Adipocyte (in vitro differentiated cells): ENCODE data around the gene IFT43.

ENCODE experiments used
- DNase-seq: peaks from one replicate; pipeline ENCODE4 v3.0.0-alpha.2; 2015; ENCODE audit warnings: low read depth
- H3K27me3 ChIP-seq: replicated peaks from 2 replicates; pipeline ENCODE4 v1.7.0; 2013; ENCODE audit warnings: mild to moderate bottlenecking, low read length, moderate library complexity; ENCODE audit not compliant: control insufficient read depth, insufficient read depth
- H3K36me3 ChIP-seq: 2 replicates; pipeline ENCODE4 v1.7.0; 2013; ENCODE audit warnings: low read length, mild to moderate bottlenecking, moderate library complexity; ENCODE audit not compliant: control insufficient read depth, insufficient read depth, severe bottlenecking
- H3K4me1 ChIP-seq: 2 replicates; pipeline ENCODE4 v1.7.0; 2013; ENCODE audit warnings: mild to moderate bottlenecking, low read length, moderate library complexity; ENCODE audit not compliant: control insufficient read depth, insufficient read depth
- H3K4me3 ChIP-seq: 2 replicates; pipeline ENCODE4 v1.7.0; 2013; ENCODE audit warnings: mild to moderate bottlenecking, low read length, moderate library complexity
- H3K9ac ChIP-seq: 2 replicates; pipeline ENCODE4 v1.7.0; 2013; ENCODE audit warnings: mild to moderate bottlenecking, low read length, moderate library complexity
- H3K9me3 ChIP-seq: 2 replicates; pipeline ENCODE4 v1.7.0; 2013; ENCODE audit warnings: mild to moderate bottlenecking, low read length, moderate library complexity; ENCODE audit not compliant: control insufficient read depth

IFT43 gene

GRCh38 chr14:75981426-75982265 lies 3.9 kb upstream of the IFT43 start, which contains the start of gene TGFB3:
Gene TGFB3, minus strand, starts transcription at chr14:75981995. Its CDS starts 1,102 bp downstream, at chr14:75980893.
- Histone ChIP-seq H3K4me3 (peak within 1 kb of the TSS; percentile 83), H3K4me1 (peaks cover 44% of the 10 kb centered on the region), H3K9me3 (no peaks in the 10 kb centered on the region), H3K27me3 (no peaks in the 10 kb centered on the region), H3K9ac (peak within 1 kb of the TSS; percentile 83), H3K36me3 (no peaks in the 10 kb centered on the region)
- DNase-seq: peak; percentile 92

DNA sequence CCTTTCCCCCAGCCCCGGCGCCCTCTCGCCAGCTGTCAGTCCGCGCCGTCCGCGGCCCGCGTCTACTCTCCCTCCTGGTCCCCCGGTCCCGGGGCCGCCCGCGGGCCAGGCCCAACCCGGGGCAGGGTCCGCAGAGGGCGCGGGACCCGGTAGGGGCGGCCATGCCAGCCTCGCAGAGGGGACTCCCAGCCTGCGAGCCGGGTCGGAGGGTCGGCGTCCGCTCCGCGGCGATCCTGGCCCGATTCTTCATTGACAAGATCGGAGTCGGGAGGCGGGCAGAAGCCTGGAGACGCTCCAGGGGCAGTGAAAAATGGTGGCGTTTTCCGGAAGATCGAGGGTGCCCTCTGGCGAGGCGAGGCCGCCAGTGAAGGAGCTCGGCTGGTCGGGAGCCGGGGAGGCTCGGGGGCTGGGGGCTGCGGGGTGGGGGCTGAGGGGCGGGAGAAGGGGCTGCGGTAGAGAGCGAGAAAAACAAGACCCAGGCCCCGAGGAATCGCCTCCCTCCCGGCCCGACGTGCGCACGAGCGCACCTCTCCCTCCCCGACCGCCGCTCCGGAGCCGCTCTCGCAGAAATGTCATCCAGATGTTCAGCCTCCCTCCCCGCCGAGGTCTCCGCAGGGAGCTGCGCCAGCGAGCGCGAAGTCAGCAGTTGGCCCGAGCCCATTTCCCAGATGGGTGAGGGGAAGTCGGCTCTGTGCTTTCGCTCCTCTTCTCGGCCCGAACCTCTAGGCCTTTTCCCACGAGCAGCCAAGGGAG lies 3.1 kb upstream of the IFT43 start:
- peak overlapping the region; percentile 83 for H3K4me3 ChIP-seq
- H3K27me3 ChIP-seq: no peaks in the 10 kb centered on the region
- peaks cover 47% of the 10 kb centered on the region for H3K4me1 ChIP-seq
- DNase-seq: peak; percentile 93
- H3K9me3 ChIP-seq: no peaks in the 10 kb centered on the region
- no peaks in the 10 kb centered on the region for H3K36me3 ChIP-seq
- peak overlapping the region; percentile 83 for H3K9ac ChIP-seq

DNA sequence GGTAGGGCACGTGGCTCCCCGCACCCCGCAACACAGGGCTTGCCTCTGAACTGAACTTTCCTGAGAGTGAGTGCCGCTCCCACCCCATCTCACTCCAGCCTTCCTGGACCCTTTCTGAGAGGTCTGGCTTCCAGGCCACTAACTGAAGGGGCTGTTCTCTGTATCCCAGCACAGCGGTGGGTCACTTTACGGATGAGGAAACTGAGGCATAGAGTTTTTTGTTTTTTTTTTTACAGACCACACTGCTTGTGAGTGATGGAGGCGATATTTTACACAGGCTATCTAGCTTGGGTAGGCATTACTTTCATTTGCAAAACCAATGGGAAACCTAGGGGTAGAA lies 2.6 kb upstream of the IFT43 start:
- Histone ChIP-seq H3K4me3 (peak overlapping the region; percentile 74), H3K36me3 (no peaks in the 10 kb centered on the region), H3K4me1 (peaks cover 43% of the 10 kb centered on the region), H3K9me3 (no peaks in the 10 kb centered on the region), H3K27me3 (no peaks in the 10 kb centered on the region), H3K9ac (peak overlapping the region; percentile 73)
- DNase-seq: no peak

GRCh38 chr14:75984674-75985073 lies 889 bp upstream of the IFT43 start:
- H3K27me3 ChIP-seq: no peaks in the 10 kb centered on the region

GRCh38 chr14:75986439-75986765 lies 839 bp downstream of the IFT43 start:
- no peaks in the 10 kb centered on the region for H3K27me3 ChIP-seq
- peak overlapping the region; percentile 95 for H3K4me3 ChIP-seq
- H3K36me3 ChIP-seq: peaks cover 7% of the 10 kb centered on the region
- H3K9ac ChIP-seq: peak overlapping the region; percentile 93
- H3K4me1 ChIP-seq: peaks cover 31% of the 10 kb centered on the region
- no peak for DNase-seq
- H3K9me3 ChIP-seq: no peaks in the 10 kb centered on the region

More at GRCh38 chr14:75984674-75985073, 889 bp upstream of the IFT43 start:
- H3K4me1 ChIP-seq: peaks cover 46% of the 10 kb centered on the region
- H3K9ac ChIP-seq: no peak overlapping the region
- H3K4me3 ChIP-seq: no peak overlapping the region
- no peak for DNase-seq
- H3K36me3 ChIP-seq: peaks cover 1% of the 10 kb centered on the region
- no peaks in the 10 kb centered on the region for H3K9me3 ChIP-seq

DNA sequence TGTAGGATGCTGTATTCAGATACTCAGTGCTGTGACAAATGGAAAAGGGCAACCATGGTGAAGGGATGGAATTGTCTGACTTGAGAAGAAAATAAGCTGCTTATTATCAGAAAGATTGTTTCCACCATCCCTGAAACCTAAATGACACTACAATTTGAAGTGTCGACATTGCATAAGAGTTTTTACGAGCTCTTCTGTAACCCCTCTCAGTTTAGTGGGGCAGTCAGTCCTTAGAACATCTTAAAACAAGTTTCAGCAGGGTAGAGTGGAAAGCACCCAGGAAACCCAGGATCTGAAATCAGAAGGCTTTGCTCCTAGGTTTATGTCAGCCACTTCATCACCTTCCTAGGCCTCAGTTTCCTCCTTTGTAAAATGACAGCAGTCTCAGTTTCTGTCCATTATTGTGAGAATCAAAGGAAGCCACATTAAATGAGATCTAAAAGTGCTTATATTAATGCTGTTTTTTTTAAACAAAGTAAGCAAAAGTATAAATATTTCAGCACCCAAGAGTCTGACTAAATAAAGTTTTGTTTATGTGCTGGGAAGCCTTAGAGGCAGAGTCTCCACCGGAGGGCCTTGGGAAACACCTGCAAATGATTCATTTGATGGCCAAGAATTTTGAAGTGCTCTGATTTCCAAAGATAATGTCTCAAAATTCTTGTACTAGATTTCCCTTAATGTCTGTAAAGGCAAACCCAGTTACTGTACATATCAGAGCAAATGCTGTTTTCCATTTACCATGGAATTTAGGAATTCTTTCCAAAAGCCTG lies 1.8 kb downstream of the IFT43 start:
- no peak overlapping the region for H3K9ac ChIP-seq
- H3K36me3 ChIP-seq: peaks cover 7% of the 10 kb centered on the region
- no peaks in the 10 kb centered on the region for H3K9me3 ChIP-seq
- no peaks in the 10 kb centered on the region for H3K27me3 ChIP-seq
- H3K4me3 ChIP-seq: no peak overlapping the region
- H3K4me1 ChIP-seq: peaks cover 38% of the 10 kb centered on the region
- DNase-seq: no peak

- no peaks in the 10 kb centered on the region for H3K9me3 ChIP-seq
- peaks cover 7% of the 10 kb centered on the region for H3K36me3 ChIP-seq
- peak overlapping the region; percentile 18 for H3K9ac ChIP-seq
- peak overlapping the region; percentile 34 for H3K4me3 ChIP-seq
- peaks cover 38% of the 10 kb centered on the region for H3K4me1 ChIP-seq
- DNase-seq: no peak
- H3K27me3 ChIP-seq: no peaks in the 10 kb centered on the region
Observed at GRCh38 chr14:75989134-75989533, 3.6 kb downstream of the IFT43 start.

DNA sequence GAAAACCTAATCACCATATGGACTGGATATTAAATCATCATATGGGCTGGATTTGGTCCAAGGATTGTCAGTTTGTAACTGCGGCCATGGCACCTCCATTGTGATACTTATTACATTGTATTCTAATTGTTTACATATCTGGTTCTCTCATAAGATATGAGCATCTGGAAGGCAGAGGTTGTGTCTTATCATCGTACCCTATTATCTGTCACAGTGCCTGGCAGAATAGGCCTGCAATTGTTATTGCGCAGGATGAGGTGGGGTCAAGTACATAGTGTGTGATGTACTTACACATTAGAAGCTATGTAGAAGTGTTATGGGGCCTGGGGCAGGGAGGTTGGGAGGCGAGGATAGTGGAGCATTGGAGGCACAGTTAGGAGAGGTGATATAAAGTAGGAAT lies 4.7 kb downstream of the IFT43 start:
- Histone ChIP-seq H3K4me1 (peaks cover 50% of the 10 kb centered on the region), H3K36me3 (peaks cover 7% of the 10 kb centered on the region), H3K4me3 (no peak overlapping the region), H3K9ac (no peak overlapping the region), H3K27me3 (no peaks in the 10 kb centered on the region), H3K9me3 (no peaks in the 10 kb centered on the region)
- no peak for DNase-seq

DNA sequence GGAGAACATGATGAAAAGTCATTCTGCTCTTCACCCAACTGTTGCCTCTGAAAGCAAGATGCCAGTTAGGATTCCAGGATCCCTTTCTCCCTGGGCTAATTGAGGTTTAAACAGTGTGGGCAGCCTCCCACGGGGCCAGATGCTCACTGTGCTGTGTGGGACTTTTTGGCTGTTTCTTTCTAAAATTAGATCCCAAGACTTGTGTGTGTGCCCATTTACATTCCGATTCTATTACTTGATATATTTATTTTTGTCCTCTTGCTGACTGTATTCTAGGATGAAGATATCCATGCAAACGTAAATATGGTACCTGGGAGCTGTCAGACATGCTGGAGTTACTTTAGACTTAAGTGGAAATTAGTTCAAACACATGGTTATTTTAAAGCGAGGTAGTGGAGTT lies 6.2 kb downstream of the IFT43 start:
- DNase-seq: peak; percentile 18
- H3K4me3 ChIP-seq: no peak overlapping the region
- peaks cover 56% of the 10 kb centered on the region for H3K4me1 ChIP-seq

GRCh38 chr14:75993567-75994041 lies 8.0 kb downstream of the IFT43 start:
- H3K27me3 ChIP-seq: no peaks in the 10 kb centered on the region
- no peak for DNase-seq
- no peaks in the 10 kb centered on the region for H3K9me3 ChIP-seq
- peaks cover 47% of the 10 kb centered on the region for H3K4me1 ChIP-seq
- H3K4me3 ChIP-seq: no peak overlapping the region
- H3K36me3 ChIP-seq: peaks cover 24% of the 10 kb centered on the region
- no peak overlapping the region for H3K9ac ChIP-seq

More for the DNA sequence above, 6.2 kb downstream of the IFT43 start:
- Histone ChIP-seq H3K36me3 (peaks cover 10% of the 10 kb centered on the region), H3K9me3 (no peaks in the 10 kb centered on the region), H3K27me3 (no peaks in the 10 kb centered on the region), H3K9ac (no peak overlapping the region)
